ENCODE results near the gene LIX1L. TPM values are rescaled to one million over a fixed set of nuclear protein-coding genes. Genes with fewer than 3 reads are reported as not detected.

Gene LIX1L
- total and polyA plus RNA-seq, 2 experiments from 2014 or later: 14.0 to 16.3 TPM

DNA sequence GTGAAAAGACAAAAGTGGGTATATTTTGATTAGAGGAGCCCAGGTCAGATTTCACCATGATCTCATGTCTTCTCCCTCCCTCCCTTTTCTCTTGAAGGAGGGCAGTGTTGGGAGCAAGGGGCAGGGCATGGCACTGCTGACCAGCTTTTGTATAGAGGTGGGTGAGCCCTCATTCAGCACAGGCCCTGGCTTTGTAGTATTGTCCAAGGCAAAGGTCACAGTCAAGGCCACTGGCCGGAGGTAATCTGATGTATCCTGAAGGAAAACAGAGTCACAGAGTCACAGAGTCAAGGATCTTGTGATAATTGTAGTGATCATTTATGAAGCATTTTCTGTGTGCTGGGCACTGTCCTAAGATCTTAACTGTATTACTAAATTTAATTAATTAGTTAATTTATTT lies 59.8 kb downstream of the LIX1L start:
- Histone ChIP-seq H3K27ac (no peak overlapping the region), H3K9me2 (replicated peaks; ENCODE audit: insufficient read depth) (no peaks in the 10 kb centered on the region), H3K4me3 (no peak overlapping the region), H4K20me1 (ENCODE audit: insufficient read depth, poor library complexity, severe bottlenecking) (no peaks in the 10 kb centered on the region), H3K4me2 (no peak overlapping the region), H3K9me3 (ENCODE audit: low read depth) (no peaks in the 10 kb centered on the region), H3K27me3 (no peaks in the 10 kb centered on the region), H2AFZ (no peak overlapping the region), H3K79me2 (no peaks in the 10 kb centered on the region), H3K4me1 (ENCODE audit: insufficient read depth) (no peaks in the 10 kb centered on the region), H3K36me3 (replicated peaks; ENCODE audit: insufficient read depth, low read depth) (no peaks in the 10 kb centered on the region)
- DNase-seq (ENCODE audit: low spot score): no peak
- WGBS (ENCODE audit: low lambda C conversion rate, missing lambda C conversion rate): 85% methylated on average over 1 of the region's 1 CpG
- no peak for TF ChIP-seq EZH2 (IDR thresholded peaks at IDR 0.05; ENCODE audit: borderline replicate concordance)
- TF ChIP-seq, protein P1, sequence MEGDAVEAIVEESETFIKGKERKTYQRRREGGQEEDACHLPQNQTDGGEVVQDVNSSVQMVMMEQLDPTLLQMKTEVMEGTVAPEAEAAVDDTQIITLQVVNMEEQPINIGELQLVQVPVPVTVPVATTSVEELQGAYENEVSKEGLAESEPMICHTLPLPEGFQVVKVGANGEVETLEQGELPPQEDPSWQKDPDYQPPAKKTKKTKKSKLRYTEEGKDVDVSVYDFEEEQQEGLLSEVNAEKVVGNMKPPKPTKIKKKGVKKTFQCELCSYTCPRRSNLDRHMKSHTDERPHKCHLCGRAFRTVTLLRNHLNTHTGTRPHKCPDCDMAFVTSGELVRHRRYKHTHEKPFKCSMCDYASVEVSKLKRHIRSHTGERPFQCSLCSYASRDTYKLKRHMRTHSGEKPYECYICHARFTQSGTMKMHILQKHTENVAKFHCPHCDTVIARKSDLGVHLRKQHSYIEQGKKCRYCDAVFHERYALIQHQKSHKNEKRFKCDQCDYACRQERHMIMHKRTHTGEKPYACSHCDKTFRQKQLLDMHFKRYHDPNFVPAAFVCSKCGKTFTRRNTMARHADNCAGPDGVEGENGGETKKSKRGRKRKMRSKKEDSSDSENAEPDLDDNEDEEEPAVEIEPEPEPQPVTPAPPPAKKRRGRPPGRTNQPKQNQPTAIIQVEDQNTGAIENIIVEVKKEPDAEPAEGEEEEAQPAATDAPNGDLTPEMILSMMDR (IDR thresholded peaks at IDR 0.05; ENCODE audit: poor library complexity): no peak

DNA sequence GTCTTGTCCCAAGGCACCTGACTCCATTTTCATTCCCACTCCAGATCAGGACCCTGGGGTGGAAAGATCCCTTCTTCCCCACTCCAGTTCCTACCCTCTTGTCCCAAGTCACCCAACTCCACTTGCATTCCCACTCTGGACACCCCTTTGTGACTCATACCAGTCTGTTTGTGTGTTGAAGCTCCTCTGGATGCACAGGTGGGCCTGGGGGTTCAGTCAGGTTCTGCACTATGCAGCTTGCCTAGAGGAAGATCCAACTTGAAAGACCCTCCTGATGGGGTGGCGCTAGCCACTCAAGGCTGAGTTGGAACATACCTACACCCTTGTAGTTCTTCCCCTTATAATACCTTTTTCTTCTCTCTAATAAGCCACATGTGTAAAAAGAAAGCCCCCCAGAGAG lies 62.3 kb downstream of the LIX1L start:
- peaks cover 16% of the 10 kb centered on the region for H3K4me1 ChIP-seq (ENCODE audit: insufficient read depth)
- no peak overlapping the region for H3K4me3 ChIP-seq
- no peak for DNase-seq (ENCODE audit: low spot score)
- no peaks in the 10 kb centered on the region for H3K9me3 ChIP-seq (ENCODE audit: low read depth)
- H3K27me3 ChIP-seq: no peaks in the 10 kb centered on the region
- H2AFZ ChIP-seq: no peak overlapping the region
- H3K79me2 ChIP-seq: no peaks in the 10 kb centered on the region
- H3K36me3 ChIP-seq (replicated peaks; ENCODE audit: insufficient read depth, low read depth): no peaks in the 10 kb centered on the region
- WGBS (ENCODE audit: low lambda C conversion rate, missing lambda C conversion rate): 100% methylated on average over 1 of the region's 1 CpG
- no peaks in the 10 kb centered on the region for H4K20me1 ChIP-seq (ENCODE audit: insufficient read depth, poor library complexity, severe bottlenecking)
- H3K27ac ChIP-seq: no peak overlapping the region
- no peaks in the 10 kb centered on the region for H3K9me2 ChIP-seq (replicated peaks; ENCODE audit: insufficient read depth)
- TF ChIP-seq EZH2 (IDR thresholded peaks at IDR 0.05; ENCODE audit: borderline replicate concordance) (no peak), EZH2phosphoT487 (IDR thresholded peaks at IDR 0.05; ENCODE audit: low read depth, severe bottlenecking, unreplicated experiment) (no peak)
- TF ChIP-seq, protein P1 (IDR thresholded peaks at IDR 0.05; ENCODE audit: poor library complexity): no peak
- no peak overlapping the region for H3K4me2 ChIP-seq

DNA sequence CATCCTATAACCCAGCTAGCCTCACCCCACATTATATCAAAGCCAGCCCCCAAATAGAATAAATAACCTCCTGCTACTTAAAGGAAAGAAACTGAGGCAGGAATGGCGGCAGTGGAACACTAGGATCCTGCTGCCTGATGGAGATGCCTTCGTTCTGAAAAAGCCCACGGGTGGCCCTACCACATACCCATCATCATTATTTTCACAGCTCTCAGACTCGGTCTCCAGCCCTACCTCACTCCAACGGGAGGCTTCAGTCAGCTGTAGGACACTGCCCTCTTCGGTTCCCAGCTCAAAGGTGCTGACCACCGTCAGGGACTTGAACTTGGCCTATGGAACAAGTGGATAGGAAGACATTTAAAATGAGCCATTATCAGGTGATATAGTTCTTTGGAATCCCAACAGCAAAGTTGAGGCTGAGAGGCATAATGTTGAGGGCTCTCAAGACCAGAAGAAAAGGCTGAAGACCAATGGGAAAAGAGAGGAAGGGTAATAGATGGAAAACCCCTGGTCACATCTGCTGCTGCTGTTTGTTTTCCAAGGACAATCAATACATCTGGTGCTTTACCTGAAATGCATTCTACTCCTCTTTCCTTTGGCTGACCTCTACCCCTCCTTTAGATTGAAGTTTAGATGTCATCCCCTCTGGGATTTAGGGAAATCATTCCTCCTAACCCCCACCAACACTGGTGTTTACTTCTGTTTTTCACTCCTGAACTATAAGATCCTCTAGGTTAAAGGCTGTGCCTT lies 64.3 kb downstream of the LIX1L start:
- Histone ChIP-seq H3K4me3 (no peak overlapping the region), H4K20me1 (ENCODE audit: insufficient read depth, poor library complexity, severe bottlenecking) (no peaks in the 10 kb centered on the region), H3K79me2 (no peaks in the 10 kb centered on the region), H3K9me3 (ENCODE audit: low read depth) (no peaks in the 10 kb centered on the region), H3K4me1 (ENCODE audit: insufficient read depth) (peaks cover 16% of the 10 kb centered on the region), H3K36me3 (replicated peaks; ENCODE audit: insufficient read depth, low read depth) (no peaks in the 10 kb centered on the region), H3K27me3 (no peaks in the 10 kb centered on the region), H3K4me2 (no peak overlapping the region), H3K9me2 (replicated peaks; ENCODE audit: insufficient read depth) (no peaks in the 10 kb centered on the region), H2AFZ (no peak overlapping the region), H3K27ac (peak overlapping the region; percentile 94)
- no peak for DNase-seq (ENCODE audit: low spot score)
- WGBS (ENCODE audit: low lambda C conversion rate, missing lambda C conversion rate): 91% methylated on average over 7 of the region's 7 CpGs
- no peak for TF ChIP-seq EZH2 (IDR thresholded peaks at IDR 0.05; ENCODE audit: borderline replicate concordance)
- TF ChIP-seq, protein P1 (IDR thresholded peaks at IDR 0.05; ENCODE audit: poor library complexity): no peak
- no peak for TF ChIP-seq EZH2phosphoT487 (IDR thresholded peaks at IDR 0.05; ENCODE audit: low read depth, severe bottlenecking, unreplicated experiment)
